Endodermal cell (in vitro differentiated cells): ENCODE measurements around the gene DPP4. TPM values are rescaled to one million over a fixed set of nuclear protein-coding genes. Genes with fewer than 3 reads are reported as not detected.

Source experiments
- DNase-seq: peaks from one replicate; pipeline ENCODE4 v3.0.0-alpha.2; 2017
- H3K27ac ChIP-seq: 2 replicates; pipeline ENCODE4 v1.5.1; 2013; ENCODE audit warnings: mild to moderate bottlenecking, low read depth, low read length, moderate library complexity
- H3K27me3 ChIP-seq: 2 replicates; pipeline ENCODE4 v1.6.1; 2013; ENCODE audit warnings: mild to moderate bottlenecking, low read length, moderate library complexity; ENCODE audit not compliant: insufficient read depth, control insufficient read depth, poor library complexity, severe bottlenecking
- H3K36me3 ChIP-seq: 2 replicates; pipeline ENCODE4 v1.7.0; 2013; ENCODE audit warnings: mild to moderate bottlenecking, low read length, moderate library complexity; ENCODE audit not compliant: control insufficient read depth, insufficient read depth
- H3K4me1 ChIP-seq: one replicate; pipeline ENCODE4 v1.7.0; 2013; ENCODE audit warnings: low read length; ENCODE audit not compliant: control insufficient read depth, insufficient read depth
- H3K4me3 ChIP-seq: 2 replicates; pipeline ENCODE4 v1.5.1; 2013; ENCODE audit warnings: mild to moderate bottlenecking, low read length, moderate library complexity
- H3K9ac ChIP-seq: 2 replicates; pipeline ENCODE4 v1.6.1; 2013; ENCODE audit warnings: mild to moderate bottlenecking, low read length, moderate library complexity; ENCODE audit not compliant: poor library complexity, severe bottlenecking; ENCODE audit errors: extremely low read depth
- H3K9me3 ChIP-seq: 2 replicates; pipeline ENCODE4 v1.6.1; 2013; ENCODE audit warnings: mild to moderate bottlenecking, low read length, moderate library complexity; ENCODE audit not compliant: control insufficient read depth
- H3K27ac Mint-ChIP-seq: 2 replicates; pipeline ENCODE4 v1.8.0; 2020; ENCODE audit warnings: mixed read lengths
- H3K27me3 Mint-ChIP-seq: 2 replicates; pipeline ENCODE4 v1.8.0; 2021; ENCODE audit warnings: mild to moderate bottlenecking, mixed read lengths; ENCODE audit not compliant: insufficient read depth
- H3K36me3 Mint-ChIP-seq: 2 replicates; pipeline ENCODE4 v1.8.0; 2020; ENCODE audit warnings: low read depth, mixed read lengths
- H3K4me1 Mint-ChIP-seq: 2 replicates; pipeline ENCODE4 v1.8.0; 2020; ENCODE audit warnings: mixed read lengths
- H3K4me3 Mint-ChIP-seq: 2 replicates; pipeline ENCODE4 v1.8.0; 2020; ENCODE audit warnings: mild to moderate bottlenecking, moderate library complexity, mixed read lengths
- H3K9me3 Mint-ChIP-seq: 2 replicates; pipeline ENCODE4 v1.8.0; 2020; ENCODE audit warnings: mild to moderate bottlenecking, mixed read lengths
- CTCF ChIP-seq: fragments of 200-600 bp; sonication (generic); conservative IDR thresholded peaks from 2 replicates; pipeline ENCODE4 v1.5.0; 2021; ENCODE audit warnings: antibody characterized with exemption, mild to moderate bottlenecking
- WGBS, 2 experiments: methylation state at CpG; one replicate each; pipeline versions ENCODE4 v1.1.5 to v1.1.7; 2013; ENCODE audit warnings: missing lambda C conversion rate in 2 of 2, mixed read lengths in 1 of 2; ENCODE audit not compliant: insufficient coverage in 1 of 2, insufficient read length in 1 of 2; 5-methylcytosine and 5-hydroxymethylcytosine counted together
- total RNA-seq, 2 donors: library from RNA; stranded (reverse); fragmentation: NEBNext Ultra II Directional in 1 of 2; extraction: Animal tissue kit (Norgen Biotek cat#: 25700) in 1 of 2; gene quantifications; 2 replicates in 1 of 2; 3 replicates in 1 of 2; pipeline ENCODE4 v1.2.1, GENCODE V29; 2021

Gene DPP4
- total RNA-seq, 2 donors from 2014 or later, result 0.46 to 1.2 TPM

GRCh38 chr2:162082681-162083080, 8.7 kb upstream of the DPP4 start:
- Mint-ChIP-seq H3K36me3 (no peaks in the 10 kb centered on the region), H3K9me3 (peaks cover 27% of the 10 kb centered on the region), H3K27ac (no peak overlapping the region), H3K27me3 (peaks cover 56% of the 10 kb centered on the region), H3K4me1 (peaks cover 4% of the 10 kb centered on the region), H3K4me3 (no peak overlapping the region)
- 50 to 63% methylated on average over 2 to 3 of the region's 3 CpGs for WGBS, 2 experiments
- TF ChIP-seq CTCF, result no peak
- peaks cover 32% of the 10 kb centered on the region for H3K9me3 ChIP-seq
- peaks cover 20% of the 10 kb centered on the region for H3K27me3 ChIP-seq
- peaks cover 11% of the 10 kb centered on the region for H3K4me1 ChIP-seq
- no peak overlapping the region for H3K9ac ChIP-seq
- no peak overlapping the region for H3K4me3 ChIP-seq
- H3K36me3 ChIP-seq, result no peaks in the 10 kb centered on the region
- H3K27ac ChIP-seq, result no peak overlapping the region
- no peak for DNase-seq

- peaks cover 26% of the 10 kb centered on the region for H3K27me3 ChIP-seq
Measured at GRCh38 chr2:162082036-162082435, 8.0 kb upstream of the DPP4 start.

GRCh38 chr2:162079514-162079913, 5.5 kb upstream of the DPP4 start:
- Mint-ChIP-seq H3K4me3 (no peak overlapping the region), H3K9me3 (peaks cover 38% of the 10 kb centered on the region), H3K27me3 (peaks cover 79% of the 10 kb centered on the region), H3K4me1 (peaks cover 19% of the 10 kb centered on the region), H3K36me3 (no peaks in the 10 kb centered on the region), H3K27ac (no peak overlapping the region)
- peaks cover 44% of the 10 kb centered on the region for H3K9me3 ChIP-seq
- WGBS, 2 experiments, result 84 to 100% methylated on average over 1 to 2 of the region's 2 CpGs
- no peak overlapping the region for H3K27ac ChIP-seq
- peak overlapping the region; percentile 15 for H3K4me3 ChIP-seq
- H3K4me1 ChIP-seq, result peaks cover 12% of the 10 kb centered on the region
- TF ChIP-seq CTCF, result no peak
- no peak for DNase-seq
- H3K36me3 ChIP-seq, result no peaks in the 10 kb centered on the region
- H3K9ac ChIP-seq, result no peak overlapping the region
- peaks cover 44% of the 10 kb centered on the region for H3K27me3 ChIP-seq

More at GRCh38 chr2:162082036-162082435, 8.0 kb upstream of the DPP4 start:
- Mint-ChIP-seq H3K4me3 (no peak overlapping the region), H3K4me1 (peaks cover 4% of the 10 kb centered on the region), H3K36me3 (no peaks in the 10 kb centered on the region), H3K27me3 (peaks cover 62% of the 10 kb centered on the region), H3K27ac (no peak overlapping the region), H3K9me3 (peaks cover 33% of the 10 kb centered on the region)
- Histone ChIP-seq H3K36me3 (no peaks in the 10 kb centered on the region), H3K27ac (no peak overlapping the region), H3K9me3 (peaks cover 39% of the 10 kb centered on the region), H3K9ac (no peak overlapping the region), H3K4me3 (no peak overlapping the region), H3K4me1 (peaks cover 11% of the 10 kb centered on the region)
- no peak for TF ChIP-seq CTCF
- DNase-seq, result no peak
- 100% methylated on average over 1 of the region's 1 CpG; no CpG with 5 or more reads in 1 of the 2 experiments for WGBS, 2 experiments
